ENCODE data around the gene ACBD6.

Gene ACBD6

DNA sequence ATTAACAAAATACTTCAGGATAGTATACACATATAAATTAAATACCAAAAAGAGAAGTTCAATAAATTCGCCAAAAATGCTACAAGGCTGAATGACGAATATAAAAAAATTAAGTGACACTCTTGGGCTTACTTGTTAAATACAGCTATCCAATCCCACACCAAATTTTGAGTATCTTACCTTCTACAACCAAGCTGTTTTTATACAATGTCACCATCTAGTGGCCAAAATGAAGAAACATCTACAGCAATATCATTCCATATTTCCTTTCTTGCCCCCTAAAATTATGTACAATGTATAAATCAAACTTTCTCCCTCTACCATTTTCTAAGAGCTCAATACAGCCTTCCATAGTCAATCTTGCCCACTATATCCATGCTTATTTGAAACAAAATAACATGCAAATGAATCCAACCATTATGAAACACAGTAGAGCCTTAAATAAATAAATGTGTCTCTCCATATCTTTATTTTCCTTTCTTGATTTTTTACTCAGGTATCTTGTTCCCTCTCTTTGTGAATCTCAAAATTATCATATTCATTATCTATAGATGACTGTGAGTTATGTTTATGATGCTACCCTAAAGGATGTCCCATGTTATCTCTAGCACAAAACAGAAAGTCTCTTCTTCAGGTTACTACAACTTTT lies 86.3 kb downstream of the ACBD6 start:
- no peak for TF ChIP-seq TAF1 (IDR thresholded peaks at IDR 0.05; ENCODE audit: borderline replicate concordance, insufficient read depth, low read length)
- no peak for TF ChIP-seq SIN3A (IDR thresholded peaks at IDR 0.05; ENCODE audit: borderline replicate concordance, insufficient read depth, low read length)
- TF ChIP-seq, protein P1, sequence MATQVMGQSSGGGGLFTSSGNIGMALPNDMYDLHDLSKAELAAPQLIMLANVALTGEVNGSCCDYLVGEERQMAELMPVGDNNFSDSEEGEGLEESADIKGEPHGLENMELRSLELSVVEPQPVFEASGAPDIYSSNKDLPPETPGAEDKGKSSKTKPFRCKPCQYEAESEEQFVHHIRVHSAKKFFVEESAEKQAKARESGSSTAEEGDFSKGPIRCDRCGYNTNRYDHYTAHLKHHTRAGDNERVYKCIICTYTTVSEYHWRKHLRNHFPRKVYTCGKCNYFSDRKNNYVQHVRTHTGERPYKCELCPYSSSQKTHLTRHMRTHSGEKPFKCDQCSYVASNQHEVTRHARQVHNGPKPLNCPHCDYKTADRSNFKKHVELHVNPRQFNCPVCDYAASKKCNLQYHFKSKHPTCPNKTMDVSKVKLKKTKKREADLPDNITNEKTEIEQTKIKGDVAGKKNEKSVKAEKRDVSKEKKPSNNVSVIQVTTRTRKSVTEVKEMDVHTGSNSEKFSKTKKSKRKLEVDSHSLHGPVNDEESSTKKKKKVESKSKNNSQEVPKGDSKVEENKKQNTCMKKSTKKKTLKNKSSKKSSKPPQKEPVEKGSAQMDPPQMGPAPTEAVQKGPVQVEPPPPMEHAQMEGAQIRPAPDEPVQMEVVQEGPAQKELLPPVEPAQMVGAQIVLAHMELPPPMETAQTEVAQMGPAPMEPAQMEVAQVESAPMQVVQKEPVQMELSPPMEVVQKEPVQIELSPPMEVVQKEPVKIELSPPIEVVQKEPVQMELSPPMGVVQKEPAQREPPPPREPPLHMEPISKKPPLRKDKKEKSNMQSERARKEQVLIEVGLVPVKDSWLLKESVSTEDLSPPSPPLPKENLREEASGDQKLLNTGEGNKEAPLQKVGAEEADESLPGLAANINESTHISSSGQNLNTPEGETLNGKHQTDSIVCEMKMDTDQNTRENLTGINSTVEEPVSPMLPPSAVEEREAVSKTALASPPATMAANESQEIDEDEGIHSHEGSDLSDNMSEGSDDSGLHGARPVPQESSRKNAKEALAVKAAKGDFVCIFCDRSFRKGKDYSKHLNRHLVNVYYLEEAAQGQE (IDR thresholded peaks at IDR 0.05; ENCODE audit: insufficient read depth in 1 of 2, low read depth in 2 of 2, low read length in 2 of 2) = no peak
- no peak for TF ChIP-seq POLR2AphosphoS5 (IDR thresholded peaks at IDR 0.05; ENCODE audit: low read depth, low read length)
- no peak for TF ChIP-seq FOXP2 (optimal IDR thresholded peaks at IDR 0.05; ENCODE audit: borderline replicate concordance, extremely low read depth, extremely low read length, insufficient read depth)

DNA sequence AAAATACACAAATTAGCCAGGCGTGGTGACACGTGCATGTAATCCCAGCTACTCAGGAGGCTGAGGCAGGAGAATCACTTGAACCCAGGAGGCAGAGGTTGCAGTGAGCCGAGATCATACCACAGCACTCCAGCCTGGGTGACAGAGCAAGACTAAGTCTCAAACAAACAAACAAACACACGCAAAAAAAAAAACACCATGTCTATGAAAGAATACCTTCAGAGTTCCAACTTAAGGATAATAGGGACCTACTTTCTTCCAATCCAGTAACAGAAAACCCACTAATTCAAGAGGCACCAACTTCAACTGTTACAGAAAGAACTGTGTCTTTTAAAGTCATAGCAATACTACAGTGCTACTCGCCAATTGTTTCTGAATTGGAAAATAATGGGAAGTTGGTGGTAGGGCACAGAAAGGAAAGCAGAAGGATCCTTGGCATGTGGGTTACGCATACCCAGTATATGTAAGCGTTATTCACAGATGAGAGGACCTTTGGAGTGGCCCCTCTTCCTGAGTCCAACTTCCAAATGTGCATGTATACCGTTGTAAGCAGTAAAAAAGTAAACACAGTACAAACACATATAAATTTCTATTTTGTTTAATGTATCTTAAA lies 87.0 kb downstream of the ACBD6 start:
- no peak for TF ChIP-seq SIN3A (IDR thresholded peaks at IDR 0.05; ENCODE audit: borderline replicate concordance, insufficient read depth, low read length)
- TF ChIP-seq, protein P1 (IDR thresholded peaks at IDR 0.05; ENCODE audit: insufficient read depth in 1 of 2, low read depth in 2 of 2, low read length in 2 of 2) = no peak
- TF ChIP-seq FOXP2 (optimal IDR thresholded peaks at IDR 0.05; ENCODE audit: borderline replicate concordance, extremely low read depth, extremely low read length, insufficient read depth) = no peak

DNA sequence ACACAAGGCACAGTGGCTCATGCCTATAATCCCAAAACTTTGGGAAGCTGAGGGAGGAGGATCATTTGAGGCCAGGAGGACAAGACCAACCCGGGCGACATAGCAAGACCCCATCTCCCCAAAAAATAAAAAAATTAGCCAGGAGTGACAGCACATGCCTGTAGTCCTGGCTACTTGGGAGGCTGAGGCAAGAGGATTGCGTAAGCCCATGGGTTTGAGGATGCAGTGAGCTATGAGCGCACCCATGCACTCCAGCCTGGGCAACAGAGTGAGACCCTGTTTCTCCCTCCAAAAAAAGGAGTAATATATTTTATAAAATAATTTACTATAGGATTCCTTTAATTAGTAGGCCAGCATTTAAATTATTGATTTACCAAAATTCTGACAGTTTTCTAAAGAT lies 89.8 kb downstream of the ACBD6 start:
- TF ChIP-seq TAF1 (IDR thresholded peaks at IDR 0.05; ENCODE audit: borderline replicate concordance, insufficient read depth, low read length) = no peak
- TF ChIP-seq, protein P1 (IDR thresholded peaks at IDR 0.05; ENCODE audit: insufficient read depth in 1 of 2, low read depth in 2 of 2, low read length in 2 of 2) = no peak
- no peak for TF ChIP-seq FOXP2 (optimal IDR thresholded peaks at IDR 0.05; ENCODE audit: borderline replicate concordance, extremely low read depth, extremely low read length, insufficient read depth)
- no peak for TF ChIP-seq SIN3A (IDR thresholded peaks at IDR 0.05; ENCODE audit: borderline replicate concordance, insufficient read depth, low read length)

DNA sequence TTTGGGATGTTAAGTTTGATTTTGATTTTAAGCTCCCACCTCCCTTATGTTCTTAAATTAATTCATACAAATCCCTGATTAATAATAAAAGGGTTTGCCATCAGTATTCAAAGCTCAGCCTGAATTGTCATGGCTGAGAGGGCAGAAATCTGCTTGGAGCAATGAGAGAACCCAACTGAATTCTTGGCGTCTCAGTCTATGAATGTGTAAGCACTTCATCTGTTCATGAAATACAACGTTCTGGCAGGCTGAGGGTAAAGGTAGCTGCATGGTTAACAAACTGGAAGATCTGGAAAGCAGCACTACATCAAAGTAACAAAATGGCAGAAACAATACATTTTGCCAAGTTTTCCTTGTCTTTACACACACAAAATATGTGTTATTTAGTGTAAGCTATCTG lies 95.3 kb downstream of the ACBD6 start:
- TF ChIP-seq SIN3A (IDR thresholded peaks at IDR 0.05; ENCODE audit: borderline replicate concordance, insufficient read depth, low read length) (no peak), TAF1 (IDR thresholded peaks at IDR 0.05; ENCODE audit: borderline replicate concordance, insufficient read depth, low read length) (no peak), POLR2AphosphoS5 (IDR thresholded peaks at IDR 0.05; ENCODE audit: low read depth, low read length) (no peak), FOXP2 (optimal IDR thresholded peaks at IDR 0.05; ENCODE audit: borderline replicate concordance, extremely low read depth, extremely low read length, insufficient read depth) (no peak)
- TF ChIP-seq, protein P1 (IDR thresholded peaks at IDR 0.05; ENCODE audit: insufficient read depth in 1 of 2, low read depth in 2 of 2, low read length in 2 of 2) = no peak
